ENCODE data around the gene STXBP5L. TPM values are rescaled to one million over a fixed set of nuclear protein-coding genes. Genes with fewer than 3 reads are reported as not detected.

The STXBP5L gene
- total RNA-seq, 4 donors from 2014 or later, result 0.29 to 0.99 (median 0.56) TPM

GRCh38 chr3:120907659-120908029, 361 bp upstream of the STXBP5L start:
- Histone ChIP-seq H3K9me3 (no peaks in the 10 kb centered on the region), H3K27ac (replicated peaks in 1 of 4) (no peak overlapping the region), H3K4me3 (peak overlapping the region; percentile 58 to 68 (median 60)), H3K36me3 (no peaks in the 10 kb centered on the region), H3K4me1 (peaks cover 6 to 27% (median 24%) of the 10 kb centered on the region in 4 donors), H3K27me3 (peaks cover 0 to 37% (median 0%) of the 10 kb centered on the region in 4 donors)
- 15% methylated on average over 11 of the region's 11 CpGs for WGBS
- intact Hi-C loops (cut with DNase I), result no loop called here
- DNase-seq (ENCODE audit: extremely low spot score), result no peak
- TF ChIP-seq POLR2AphosphoS5 (IDR thresholded peaks at IDR 0.05) (no peak), POLR2A (IDR thresholded peaks at IDR 0.05; ENCODE audit: low read depth) (no peak), EP300 (IDR thresholded peaks at IDR 0.05) (no peak), CTCF (IDR thresholded peaks at IDR 0.05) (no peak)

GRCh38 chr3:120908795-120909601, 993 bp downstream of the STXBP5L start:
- Histone ChIP-seq H3K4me3 (peak overlapping the region; percentile 58 to 68 (median 60)), H3K9me3 (no peaks in the 10 kb centered on the region), H3K27ac (replicated peaks in 1 of 4) (peak overlapping the region in 2 of 4 donors; percentile 47 to 60), H3K27me3 (peaks cover 0 to 41% (median 0%) of the 10 kb centered on the region in 4 donors), H3K4me1 (peaks cover 6 to 27% (median 24%) of the 10 kb centered on the region in 4 donors), H3K36me3 (no peaks in the 10 kb centered on the region)
- intact Hi-C loops (cut with DNase I), result no loop called here
- no peak for TF ChIP-seq EP300 (IDR thresholded peaks at IDR 0.05)
- no peak for TF ChIP-seq POLR2A (IDR thresholded peaks at IDR 0.05; ENCODE audit: low read depth)
- no peak for TF ChIP-seq CTCF (IDR thresholded peaks at IDR 0.05)
- WGBS, result 2% methylated on average over 26 of the region's 26 CpGs
- no peak for DNase-seq (ENCODE audit: extremely low spot score)

GRCh38 chr3:120909602-120909878, 1.5 kb downstream of the STXBP5L start:
- no peaks in the 10 kb centered on the region for H3K36me3 ChIP-seq
- no peak for DNase-seq (ENCODE audit: extremely low spot score)
- no peak overlapping the region for H3K27ac ChIP-seq (replicated peaks in 1 of 4)
- intact Hi-C loops (cut with DNase I), result no loop called here
- 10% methylated on average over 4 of the region's 4 CpGs for WGBS
- H3K9me3 ChIP-seq, result no peaks in the 10 kb centered on the region
- H3K4me1 ChIP-seq, result peaks cover 6 to 27% (median 24%) of the 10 kb centered on the region in 4 donors
- TF ChIP-seq POLR2A (IDR thresholded peaks at IDR 0.05; ENCODE audit: low read depth) (no peak), POLR2AphosphoS5 (IDR thresholded peaks at IDR 0.05) (no peak), EP300 (IDR thresholded peaks at IDR 0.05) (no peak), CTCF (IDR thresholded peaks at IDR 0.05) (no peak)
- peaks cover 0 to 41% (median 0%) of the 10 kb centered on the region in 4 donors for H3K27me3 ChIP-seq
- peak overlapping the region; percentile 58 to 68 (median 60) for H3K4me3 ChIP-seq

- intact Hi-C loops (cut with DNase I), result no loop called here
- no peak for DNase-seq (ENCODE audit: extremely low spot score)
- H3K4me3 ChIP-seq, result no peak overlapping the region
- H3K4me1 ChIP-seq, result no peaks in the 10 kb centered on the region
- no peak overlapping the region for H3K27ac ChIP-seq (replicated peaks in 1 of 4)
- no peaks in the 10 kb centered on the region for H3K27me3 ChIP-seq
- H3K36me3 ChIP-seq, result no peaks in the 10 kb centered on the region
- H3K9me3 ChIP-seq, result peaks cover 0 to 26% (median 19%) of the 10 kb centered on the region in 4 donors
- TF ChIP-seq POLR2AphosphoS5 (IDR thresholded peaks at IDR 0.05) (no peak), POLR2A (IDR thresholded peaks at IDR 0.05; ENCODE audit: low read depth) (no peak), CTCF (IDR thresholded peaks at IDR 0.05) (no peak), EP300 (IDR thresholded peaks at IDR 0.05) (no peak)
- 81% methylated on average over 1 of the region's 1 CpG for WGBS
Observed at GRCh38 chr3:120926146-120926545, 18.1 kb downstream of the STXBP5L start.

All from esophagus muscularis mucosa (tissue), 4 donors.